ENCODE data around the gene ZNF33A.
"Not testable (repeated sequence)": the region's sequence is repeated elsewhere in the genome, so short reads cannot be mapped to it uniquely, and the experiment has no call there.

Gene ZNF33A

DNA sequence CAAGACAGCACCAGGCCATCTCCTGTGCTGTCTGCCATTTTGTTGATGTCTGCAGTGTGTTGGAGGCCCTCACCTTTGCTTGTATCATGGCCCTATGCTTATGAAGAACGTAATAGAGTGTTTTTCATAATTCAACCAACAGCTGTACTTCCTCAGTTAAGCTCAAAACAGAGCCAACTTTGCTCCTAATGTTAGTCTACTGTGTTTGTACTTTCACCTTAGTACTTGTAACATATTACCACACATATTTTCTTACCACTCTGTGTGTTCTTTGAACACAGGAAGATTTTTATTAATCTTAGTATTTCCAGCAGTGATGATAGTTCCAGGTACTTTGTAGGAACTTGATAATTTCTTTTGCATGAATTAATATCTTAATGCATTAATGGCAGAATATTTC, 5.9 kb downstream of the ZNF33A start:
- TF ChIP-seq, protein P1, sequence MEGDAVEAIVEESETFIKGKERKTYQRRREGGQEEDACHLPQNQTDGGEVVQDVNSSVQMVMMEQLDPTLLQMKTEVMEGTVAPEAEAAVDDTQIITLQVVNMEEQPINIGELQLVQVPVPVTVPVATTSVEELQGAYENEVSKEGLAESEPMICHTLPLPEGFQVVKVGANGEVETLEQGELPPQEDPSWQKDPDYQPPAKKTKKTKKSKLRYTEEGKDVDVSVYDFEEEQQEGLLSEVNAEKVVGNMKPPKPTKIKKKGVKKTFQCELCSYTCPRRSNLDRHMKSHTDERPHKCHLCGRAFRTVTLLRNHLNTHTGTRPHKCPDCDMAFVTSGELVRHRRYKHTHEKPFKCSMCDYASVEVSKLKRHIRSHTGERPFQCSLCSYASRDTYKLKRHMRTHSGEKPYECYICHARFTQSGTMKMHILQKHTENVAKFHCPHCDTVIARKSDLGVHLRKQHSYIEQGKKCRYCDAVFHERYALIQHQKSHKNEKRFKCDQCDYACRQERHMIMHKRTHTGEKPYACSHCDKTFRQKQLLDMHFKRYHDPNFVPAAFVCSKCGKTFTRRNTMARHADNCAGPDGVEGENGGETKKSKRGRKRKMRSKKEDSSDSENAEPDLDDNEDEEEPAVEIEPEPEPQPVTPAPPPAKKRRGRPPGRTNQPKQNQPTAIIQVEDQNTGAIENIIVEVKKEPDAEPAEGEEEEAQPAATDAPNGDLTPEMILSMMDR (IDR thresholded peaks at IDR 0.05; ENCODE audit: low read depth, low read length, missing control alignments): no peak
- no peak for DNase-seq (ENCODE audit: low read depth)
- H3K4me3 ChIP-seq (ENCODE audit: low read depth, low read length): no peak overlapping the region

DNA sequence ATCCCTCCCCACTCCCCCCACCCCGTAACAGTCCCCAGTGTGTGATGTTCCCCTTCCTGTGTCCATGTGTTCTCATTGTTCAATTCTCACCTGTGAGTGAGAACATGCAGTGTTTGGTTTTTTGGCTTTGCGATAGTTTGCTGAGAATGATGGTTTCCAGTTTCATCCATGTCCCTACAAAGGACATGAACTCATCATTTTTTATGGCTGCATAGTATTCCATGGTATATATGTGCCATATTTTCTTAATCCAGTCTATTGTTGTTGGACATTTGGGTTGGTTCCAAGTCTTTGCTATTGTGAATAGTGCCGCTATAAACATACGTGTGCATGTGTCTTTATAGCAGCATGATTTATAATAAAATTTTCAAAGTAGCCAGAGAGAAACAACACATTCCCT, 8.6 kb downstream of the ZNF33A start:
- not testable (repeated sequence) for DNase-seq (ENCODE audit: low read depth); H3K4me3 ChIP-seq (ENCODE audit: low read depth, low read length)

DNA sequence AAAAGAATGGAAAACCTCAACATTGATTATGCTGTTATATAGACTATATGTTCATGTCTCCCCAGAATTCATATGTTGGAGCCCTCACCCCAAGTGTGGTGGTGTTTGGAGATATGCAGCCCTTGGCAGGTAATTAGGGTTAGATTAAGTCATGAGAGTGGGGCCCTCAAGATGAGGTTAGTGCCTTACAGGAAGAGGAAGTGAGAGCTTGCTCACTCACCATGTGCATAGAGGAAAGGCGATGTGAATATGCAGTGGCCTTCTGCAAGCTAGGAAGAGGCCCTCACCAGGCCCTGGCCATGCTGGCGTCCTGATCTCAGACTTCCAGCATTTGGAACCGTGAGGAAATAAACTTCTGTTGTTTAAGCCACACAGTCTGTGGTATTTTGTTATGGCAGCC, 14.8 kb downstream of the ZNF33A start:
- TF ChIP-seq, protein P1 (IDR thresholded peaks at IDR 0.05; ENCODE audit: low read depth, low read length, missing control alignments): no peak
- peak; percentile 49 for DNase-seq (ENCODE audit: low read depth)
- H3K4me3 ChIP-seq (ENCODE audit: low read depth, low read length): no peak overlapping the region

DNA sequence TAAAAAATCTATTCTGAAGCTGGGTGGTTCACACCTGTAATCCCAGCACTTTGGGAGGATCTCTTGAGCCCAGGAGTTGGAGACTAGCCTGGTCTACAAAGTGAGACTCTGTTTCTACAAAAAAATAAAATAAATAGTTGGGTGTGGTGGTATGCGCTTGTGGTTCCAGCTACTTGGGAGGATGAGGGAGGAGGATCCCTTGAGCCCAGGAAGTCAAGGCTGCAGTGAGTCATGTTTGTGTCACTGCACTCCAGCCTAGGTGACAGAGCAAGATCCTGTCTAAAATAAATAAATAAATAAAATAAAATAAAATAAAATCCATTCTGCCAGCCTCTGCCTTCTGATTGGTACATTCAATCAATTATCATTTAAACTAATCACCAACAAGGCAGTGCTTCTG, 17.5 kb downstream of the ZNF33A start:
- TF ChIP-seq, protein P1 (IDR thresholded peaks at IDR 0.05; ENCODE audit: low read depth, low read length, missing control alignments): no peak
- no peak for DNase-seq (ENCODE audit: low read depth)

DNA sequence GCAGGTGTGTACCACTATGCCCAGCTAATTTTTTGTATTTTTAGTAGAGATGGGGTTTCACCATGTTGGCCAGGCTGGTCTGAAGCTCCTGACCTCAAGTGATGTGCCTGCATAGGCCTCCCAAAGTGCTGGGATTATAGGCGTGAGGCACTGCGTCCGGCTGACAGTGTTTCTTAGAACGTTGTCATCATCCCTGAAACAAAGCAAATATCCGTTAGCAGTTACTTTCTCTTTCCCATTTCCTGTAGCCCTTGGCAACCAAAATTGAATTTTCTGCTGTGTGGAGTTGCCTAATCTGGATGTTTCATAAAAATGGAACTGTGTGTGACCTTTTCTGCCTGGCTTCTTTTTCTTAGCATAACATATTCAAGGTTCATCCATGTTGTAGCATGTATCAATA, 22.4 kb downstream of the ZNF33A start:
- H3K4me3 ChIP-seq (ENCODE audit: low read depth, low read length): no peak overlapping the region
- TF ChIP-seq, protein P1 (IDR thresholded peaks at IDR 0.05; ENCODE audit: low read depth, low read length, missing control alignments): no peak
- no peak for DNase-seq (ENCODE audit: low read depth)

More for the DNA sequence above, 17.5 kb downstream of the ZNF33A start:
- H3K4me3 ChIP-seq (ENCODE audit: low read depth, low read length): no peak overlapping the region

DNA sequence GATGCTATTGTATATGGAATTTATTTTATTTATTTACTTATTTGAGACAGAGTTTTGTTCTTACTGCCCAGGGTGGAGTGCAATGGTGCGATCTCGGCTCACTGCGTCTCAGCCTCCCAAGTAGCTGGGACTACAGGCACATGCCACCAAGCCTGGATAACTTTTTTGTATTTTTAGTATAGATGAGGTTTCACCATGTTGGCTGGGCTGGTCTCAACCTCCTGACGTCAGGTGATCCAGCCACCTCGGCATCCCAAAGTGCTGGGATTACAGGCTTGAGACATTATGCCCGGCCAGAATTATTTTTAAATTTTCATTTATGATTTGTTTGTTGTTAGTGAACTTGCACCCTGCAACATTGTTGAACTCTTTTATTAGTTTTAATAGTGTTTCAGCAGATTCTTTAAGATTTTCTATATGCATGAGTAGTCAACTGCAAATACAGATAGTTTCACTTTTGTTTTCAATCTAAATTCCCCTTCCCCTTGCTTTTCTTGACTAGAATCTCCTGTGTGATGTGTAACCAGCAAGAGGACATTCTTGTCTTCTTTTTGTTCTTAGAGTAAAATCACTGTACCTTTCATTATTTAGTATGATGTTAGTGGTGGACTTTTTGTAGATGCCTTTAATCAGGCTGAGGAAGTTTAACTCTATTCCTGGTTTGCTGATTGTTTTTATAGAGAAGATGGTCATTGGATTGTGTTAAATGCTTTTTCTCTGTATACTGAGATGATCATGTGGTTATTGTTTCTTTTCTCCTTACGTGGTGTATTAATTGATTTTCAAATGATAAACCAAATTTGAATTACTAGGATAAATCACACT, 27.8 kb downstream of the ZNF33A start:
- TF ChIP-seq, protein P1 (IDR thresholded peaks at IDR 0.05; ENCODE audit: low read depth, low read length, missing control alignments): no peak
- no peak for DNase-seq (ENCODE audit: low read depth)
- peak overlapping the region; percentile 38; the same call in 1 of the 2 replicates for H3K4me3 ChIP-seq (ENCODE audit: low read depth, low read length)

DNA sequence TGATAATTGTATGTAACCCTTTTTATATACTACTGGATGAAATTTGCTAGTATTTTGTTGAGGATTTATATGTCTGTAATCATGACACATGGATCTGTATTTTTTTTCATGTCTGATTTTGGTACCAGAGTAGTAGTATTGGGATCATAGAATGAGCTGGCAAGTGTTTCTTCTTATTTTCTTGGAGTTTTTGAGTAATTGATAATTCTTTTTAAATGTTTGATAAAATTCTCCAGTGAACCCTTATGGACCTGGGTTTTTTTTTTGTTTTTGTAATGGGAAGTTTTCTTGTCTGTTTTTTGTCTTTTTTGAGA, 28.4 kb downstream of the ZNF33A start:
- H3K4me3 ChIP-seq (ENCODE audit: low read depth, low read length): no peak overlapping the region
- DNase-seq (ENCODE audit: low read depth): no peak
- TF ChIP-seq, protein P1 (IDR thresholded peaks at IDR 0.05; ENCODE audit: low read depth, low read length, missing control alignments): no peak
